Nephron progenitor cell (in vitro differentiated cells): ENCODE results near the gene MRO.

Source experiments
- DNase-seq: peaks from one replicate; pipeline ENCODE4 v3.0.0; 2021
- H3K27ac Mint-ChIP-seq: 2 replicates; pipeline ENCODE4 v1.8.0; 2021; ENCODE audit warnings: mild to moderate bottlenecking, moderate library complexity, mixed read lengths
- H3K27me3 Mint-ChIP-seq: 2 replicates; pipeline ENCODE4 v1.8.0; 2021; ENCODE audit warnings: mild to moderate bottlenecking, low read depth, mixed read lengths; ENCODE audit not compliant: poor library complexity
- H3K36me3 Mint-ChIP-seq: 2 replicates; pipeline ENCODE4 v1.8.0; 2021; ENCODE audit warnings: low read depth, mixed read lengths
- H3K4me1 Mint-ChIP-seq: 2 replicates; pipeline ENCODE4 v1.8.0; 2021; ENCODE audit warnings: mixed read lengths
- H3K4me3 Mint-ChIP-seq: 2 replicates; pipeline ENCODE4 v1.8.0; 2021; ENCODE audit warnings: mild to moderate bottlenecking, moderate library complexity, mixed read lengths
- H3K9me3 Mint-ChIP-seq: 2 replicates; pipeline ENCODE4 v1.8.0; 2021; ENCODE audit warnings: mild to moderate bottlenecking, moderate library complexity, mixed read lengths
- TF ChIP-seq, protein P1 (sequence below): fragments of 200-600 bp; sonication (generic); IDR thresholded peaks from 2 replicates; pipeline ENCODE4 v1.5.0; 2021; ENCODE audit warnings: antibody characterized with exemption

The MRO gene

DNA sequence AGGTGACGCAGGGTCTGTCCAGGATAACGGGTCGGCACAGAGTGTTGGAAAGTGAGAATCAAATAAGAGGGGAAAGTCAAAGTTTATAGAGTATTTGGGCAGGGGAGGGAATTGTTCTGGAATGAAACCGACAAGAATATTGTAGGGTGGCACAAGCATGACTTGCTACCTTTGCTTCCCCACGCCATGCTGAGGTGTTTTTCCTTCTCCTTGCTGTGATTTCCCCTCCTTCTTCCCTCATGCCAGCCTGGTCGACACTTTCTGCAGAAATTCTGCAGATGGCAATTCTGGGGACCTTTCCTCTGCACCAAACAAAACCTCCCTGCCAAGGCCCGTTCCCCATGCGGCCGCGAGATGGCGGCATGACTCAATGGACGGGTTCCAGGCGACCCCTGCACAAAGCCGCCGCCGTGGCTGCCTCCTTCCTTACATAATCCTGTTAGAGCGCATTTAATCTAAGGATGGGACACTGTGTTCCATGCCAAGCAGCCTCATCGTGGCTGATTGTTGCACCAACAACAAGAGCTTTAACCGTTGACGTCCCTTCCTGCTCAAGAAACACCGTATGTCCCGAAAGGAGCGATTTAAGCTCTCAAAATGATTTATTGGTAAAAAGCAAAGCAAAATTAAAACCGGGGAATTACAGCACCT lies at the start of gene MRO:
MRO (minus strand) TSS at position 289 of the 651 bp plus-strand sequence. CDS start 10,616 bp downstream, outside the sequence.
- TF ChIP-seq, protein P1, sequence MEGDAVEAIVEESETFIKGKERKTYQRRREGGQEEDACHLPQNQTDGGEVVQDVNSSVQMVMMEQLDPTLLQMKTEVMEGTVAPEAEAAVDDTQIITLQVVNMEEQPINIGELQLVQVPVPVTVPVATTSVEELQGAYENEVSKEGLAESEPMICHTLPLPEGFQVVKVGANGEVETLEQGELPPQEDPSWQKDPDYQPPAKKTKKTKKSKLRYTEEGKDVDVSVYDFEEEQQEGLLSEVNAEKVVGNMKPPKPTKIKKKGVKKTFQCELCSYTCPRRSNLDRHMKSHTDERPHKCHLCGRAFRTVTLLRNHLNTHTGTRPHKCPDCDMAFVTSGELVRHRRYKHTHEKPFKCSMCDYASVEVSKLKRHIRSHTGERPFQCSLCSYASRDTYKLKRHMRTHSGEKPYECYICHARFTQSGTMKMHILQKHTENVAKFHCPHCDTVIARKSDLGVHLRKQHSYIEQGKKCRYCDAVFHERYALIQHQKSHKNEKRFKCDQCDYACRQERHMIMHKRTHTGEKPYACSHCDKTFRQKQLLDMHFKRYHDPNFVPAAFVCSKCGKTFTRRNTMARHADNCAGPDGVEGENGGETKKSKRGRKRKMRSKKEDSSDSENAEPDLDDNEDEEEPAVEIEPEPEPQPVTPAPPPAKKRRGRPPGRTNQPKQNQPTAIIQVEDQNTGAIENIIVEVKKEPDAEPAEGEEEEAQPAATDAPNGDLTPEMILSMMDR = peak; percentile 90
- peaks cover 30% of the 10 kb centered on the region for H3K4me1 Mint-ChIP-seq

DNA sequence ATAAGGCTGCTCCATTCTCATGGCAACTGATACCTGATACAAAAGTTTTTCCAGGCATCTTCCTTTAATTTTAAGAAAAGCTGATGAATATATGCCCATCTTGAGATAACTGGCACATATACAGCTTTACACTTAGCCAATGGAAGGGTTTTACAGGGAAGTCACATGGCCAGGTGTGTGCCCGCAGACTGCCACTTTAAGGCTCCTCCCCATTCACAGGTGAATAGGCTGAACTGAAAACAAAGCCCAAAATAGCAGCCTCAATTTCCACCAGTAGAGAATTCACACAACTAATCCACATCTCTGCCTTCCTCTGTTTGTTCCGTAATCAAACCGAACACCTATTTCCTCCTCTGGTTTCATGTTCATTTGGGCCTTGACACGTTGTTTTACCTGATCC lies 49.3 kb upstream of the MRO start:
- H3K36me3 Mint-ChIP-seq = no peaks in the 10 kb centered on the region
- H3K27ac Mint-ChIP-seq = no peak overlapping the region
- no peak for DNase-seq
- no peaks in the 10 kb centered on the region for H3K9me3 Mint-ChIP-seq
- H3K27me3 Mint-ChIP-seq = no peaks in the 10 kb centered on the region
- H3K4me3 Mint-ChIP-seq = no peak overlapping the region
- no peaks in the 10 kb centered on the region for H3K4me1 Mint-ChIP-seq
- TF ChIP-seq, protein P1 = no peak

More for the DNA sequence above, at the start of gene MRO:
- Mint-ChIP-seq H3K9me3 (no peaks in the 10 kb centered on the region), H3K27me3 (peaks cover 6% of the 10 kb centered on the region), H3K4me3 (no peak within 1 kb of the TSS), H3K27ac (no peak within 1 kb of the TSS), H3K36me3 (no peaks in the 10 kb centered on the region)
- peak; percentile 83 for DNase-seq

DNA sequence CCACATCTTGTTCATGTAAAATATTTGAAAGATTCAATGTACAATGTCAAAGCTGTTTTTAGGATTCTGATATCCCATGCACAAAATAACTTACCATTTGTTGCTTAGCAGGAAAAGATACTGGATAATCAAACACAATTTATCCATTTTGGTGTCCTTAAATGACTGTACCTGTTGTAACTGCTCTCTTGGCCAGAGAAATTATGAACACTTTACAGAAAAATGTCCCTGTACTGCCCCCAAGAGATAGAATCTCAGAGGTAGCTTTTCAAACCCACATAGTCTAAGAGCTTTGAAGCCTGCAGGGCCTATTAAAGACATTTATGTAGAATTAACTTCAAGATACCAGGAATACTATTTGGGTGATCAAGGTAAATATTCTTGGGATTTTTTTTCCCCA lies 46.9 kb upstream of the MRO start:
- no peaks in the 10 kb centered on the region for H3K36me3 Mint-ChIP-seq
- TF ChIP-seq, protein P1 = no peak
- H3K27me3 Mint-ChIP-seq = peaks cover 3% of the 10 kb centered on the region
- no peak overlapping the region for H3K4me3 Mint-ChIP-seq
- no peaks in the 10 kb centered on the region for H3K9me3 Mint-ChIP-seq
- no peak overlapping the region for H3K27ac Mint-ChIP-seq
- no peaks in the 10 kb centered on the region for H3K4me1 Mint-ChIP-seq
- DNase-seq = no peak

GRCh38 chr18:50863840-50864375 lies 44.1 kb upstream of the MRO start:
- H3K4me1 Mint-ChIP-seq = no peaks in the 10 kb centered on the region
- H3K36me3 Mint-ChIP-seq = no peaks in the 10 kb centered on the region
- no peak for DNase-seq
- peaks cover 7% of the 10 kb centered on the region for H3K27me3 Mint-ChIP-seq
- no peak overlapping the region for H3K27ac Mint-ChIP-seq
- no peaks in the 10 kb centered on the region for H3K9me3 Mint-ChIP-seq
- H3K4me3 Mint-ChIP-seq = no peak overlapping the region
- TF ChIP-seq, protein P1 = no peak

DNA sequence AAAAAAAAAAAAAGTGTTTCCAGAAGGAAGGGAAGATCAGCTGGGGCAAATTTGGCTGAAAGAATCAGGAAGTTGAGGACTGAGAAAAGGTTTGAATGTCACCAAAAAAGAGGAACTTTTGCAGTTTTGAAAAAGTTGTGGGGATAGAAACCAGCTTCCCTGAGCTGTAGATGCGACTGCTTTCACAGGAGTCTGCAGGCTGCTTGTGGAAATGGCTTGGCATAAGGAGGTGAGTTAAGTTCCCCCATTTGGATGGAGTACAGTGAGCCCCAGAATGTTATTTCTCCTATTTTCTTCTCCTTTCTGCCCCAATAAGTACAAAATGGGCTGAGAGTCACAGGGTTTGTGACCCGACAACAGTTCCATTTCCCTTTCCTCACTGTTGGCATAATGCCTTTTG lies 42.6 kb upstream of the MRO start:
- H3K4me1 Mint-ChIP-seq = peaks cover 7% of the 10 kb centered on the region
- H3K9me3 Mint-ChIP-seq = no peaks in the 10 kb centered on the region
- TF ChIP-seq, protein P1 = no peak
- peaks cover 8% of the 10 kb centered on the region for H3K27me3 Mint-ChIP-seq
- H3K4me3 Mint-ChIP-seq = no peak overlapping the region
- H3K36me3 Mint-ChIP-seq = no peaks in the 10 kb centered on the region
- H3K27ac Mint-ChIP-seq = no peak overlapping the region
- DNase-seq = no peak

DNA sequence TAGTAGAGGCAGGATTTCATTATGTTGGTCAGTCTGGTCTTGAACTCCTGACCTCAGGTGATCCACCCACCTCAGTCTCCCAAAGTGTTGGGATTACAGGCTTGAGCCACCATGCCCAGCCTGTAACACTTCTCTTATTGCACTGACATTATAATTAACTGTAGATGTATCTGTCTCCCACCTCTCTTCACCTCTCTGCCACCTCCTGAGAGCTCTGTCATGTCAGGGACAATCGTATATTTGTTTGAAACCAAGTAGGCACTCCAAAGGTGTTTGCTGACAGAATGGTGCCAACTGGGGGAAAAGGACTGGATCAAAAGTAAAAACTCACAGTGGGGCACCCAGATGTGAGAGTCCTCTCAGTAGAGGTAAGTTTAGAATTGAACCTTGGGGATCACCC lies 41.8 kb upstream of the MRO start:
- peaks cover 9% of the 10 kb centered on the region for H3K4me1 Mint-ChIP-seq
- no peaks in the 10 kb centered on the region for H3K9me3 Mint-ChIP-seq
- peaks cover 11% of the 10 kb centered on the region for H3K27me3 Mint-ChIP-seq
- no peak overlapping the region for H3K4me3 Mint-ChIP-seq
- TF ChIP-seq, protein P1 = no peak
- no peaks in the 10 kb centered on the region for H3K36me3 Mint-ChIP-seq
- DNase-seq = no peak
- H3K27ac Mint-ChIP-seq = no peak overlapping the region
